Body of pancreas (tissue), 4 donors: ENCODE results near the gene HSCB.

ENCODE experiments used
- POLR2A ChIP-seq, 3 donors: fragments of 450-650 bp; IDR thresholded peaks; one replicate each; pipeline ENCODE4 v1.6.1; 2016; ENCODE audit warnings: antibody characterized with exemption in 3 of 3, mild to moderate bottlenecking in 2 of 3
- TF ChIP-seq, protein P1 (sequence below), 7 experiments: fragments of 450-650 bp in 4 of 7; fragments of 200-600 bp in 3 of 7; sonication (generic) in 3 of 7; IDR thresholded peaks; one replicate each; pipeline ENCODE4 v1.5.1; 2016 to 2019; ENCODE audit warnings: antibody characterized with exemption in 7 of 7

- TF ChIP-seq, protein P1, sequence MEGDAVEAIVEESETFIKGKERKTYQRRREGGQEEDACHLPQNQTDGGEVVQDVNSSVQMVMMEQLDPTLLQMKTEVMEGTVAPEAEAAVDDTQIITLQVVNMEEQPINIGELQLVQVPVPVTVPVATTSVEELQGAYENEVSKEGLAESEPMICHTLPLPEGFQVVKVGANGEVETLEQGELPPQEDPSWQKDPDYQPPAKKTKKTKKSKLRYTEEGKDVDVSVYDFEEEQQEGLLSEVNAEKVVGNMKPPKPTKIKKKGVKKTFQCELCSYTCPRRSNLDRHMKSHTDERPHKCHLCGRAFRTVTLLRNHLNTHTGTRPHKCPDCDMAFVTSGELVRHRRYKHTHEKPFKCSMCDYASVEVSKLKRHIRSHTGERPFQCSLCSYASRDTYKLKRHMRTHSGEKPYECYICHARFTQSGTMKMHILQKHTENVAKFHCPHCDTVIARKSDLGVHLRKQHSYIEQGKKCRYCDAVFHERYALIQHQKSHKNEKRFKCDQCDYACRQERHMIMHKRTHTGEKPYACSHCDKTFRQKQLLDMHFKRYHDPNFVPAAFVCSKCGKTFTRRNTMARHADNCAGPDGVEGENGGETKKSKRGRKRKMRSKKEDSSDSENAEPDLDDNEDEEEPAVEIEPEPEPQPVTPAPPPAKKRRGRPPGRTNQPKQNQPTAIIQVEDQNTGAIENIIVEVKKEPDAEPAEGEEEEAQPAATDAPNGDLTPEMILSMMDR (IDR thresholded peaks at IDR 0.05), result no peak
- no peak for TF ChIP-seq POLR2A (IDR thresholded peaks at IDR 0.05)
Observed at GRCh38 chr22:28783786-28784671, 42.2 kb downstream of the HSCB start.
